Measurements from ENCODE around the gene SNRPF. TPM values are rescaled to one million over a fixed set of nuclear protein-coding genes. Genes with fewer than 3 reads are reported as not detected.

The SNRPF gene
- total RNA-seq, 2 donors from 2014 or later: 13.5 to 17.4 TPM

- DNase-seq (no peak), ATAC-seq (no peak)
- intact Hi-C loops (cut with DNase I, micrococcal nuclease): no loop called here
These were observed 51.1 kb downstream of the SNRPF start for GRCh38 chr12:95909871-95910270.

Other genes with a start within 250 kb of the SNRPF start
- gene NTN4, start 68.2 kb upstream of the SNRPF start, total RNA-seq: 10 to 100 TPM; 17.4 to 25.3 TPM
- not detected for gene CCDC38, start 83.7 kb downstream of the SNRPF start, total RNA-seq
- gene AMDHD1, start 84.4 kb downstream of the SNRPF start, total RNA-seq: under 1 TPM in 1 of 2 donors, not detected in 1; 0.47 TPM
- gene HAL, start 137.4 kb downstream of the SNRPF start, total RNA-seq: 1 to 10 TPM; 2.5 to 2.7 TPM
- gene LTA4H, start 176.6 kb downstream of the SNRPF start, total RNA-seq: 10 to 100 TPM; 55.3 to 59.1 TPM

Data from left colon (tissue), 2 donors.